ENCODE data around the gene ALAS1.

Gene ALAS1

DNA sequence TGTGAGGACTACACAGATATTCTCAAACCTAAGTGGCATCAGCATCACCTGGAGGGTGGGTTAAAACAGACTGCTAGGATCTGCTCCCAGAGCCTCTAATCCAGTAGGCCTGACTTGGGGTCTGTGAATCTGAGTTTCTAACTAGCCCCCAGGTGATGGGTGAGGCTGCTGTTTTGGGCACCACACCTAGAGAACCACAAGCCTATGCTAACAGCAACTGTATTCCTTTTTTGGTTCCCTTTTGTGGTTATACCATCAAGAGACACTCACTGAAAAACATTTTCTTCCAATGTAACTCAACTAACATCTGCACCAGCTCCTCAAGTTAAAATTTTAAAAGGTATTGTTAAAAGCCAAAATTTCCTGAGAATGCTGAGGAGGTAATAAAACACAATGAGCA lies 64.5 kb downstream of the ALAS1 start:
- no peak overlapping the region for H3K4me2 ChIP-seq (ENCODE audit: low read length)
- no peaks in the 10 kb centered on the region for H3K9me3 ChIP-seq (ENCODE audit: low read length)
- H3K27ac ChIP-seq (ENCODE audit: low read depth, low read length, poor library complexity, severe bottlenecking): no peak overlapping the region
- peaks cover 99% of the 10 kb centered on the region for H3K36me3 ChIP-seq (ENCODE audit: insufficient read depth, low read length)
- no peak overlapping the region for H2AFZ ChIP-seq (ENCODE audit: low read length)
- H3K79me2 ChIP-seq (ENCODE audit: insufficient read depth, low read length): no peaks in the 10 kb centered on the region
- no peak overlapping the region for H3K9ac ChIP-seq (ENCODE audit: low read length)
- H4K20me1 ChIP-seq (ENCODE audit: insufficient read depth, low read length): no peaks in the 10 kb centered on the region
- H3K4me1 ChIP-seq (ENCODE audit: insufficient read depth, low read length, severe bottlenecking): no peaks in the 10 kb centered on the region
- TF ChIP-seq EZH2 (IDR thresholded peaks at IDR 0.05; ENCODE audit: borderline replicate concordance, low read length): no peak
- TF ChIP-seq, protein P1, sequence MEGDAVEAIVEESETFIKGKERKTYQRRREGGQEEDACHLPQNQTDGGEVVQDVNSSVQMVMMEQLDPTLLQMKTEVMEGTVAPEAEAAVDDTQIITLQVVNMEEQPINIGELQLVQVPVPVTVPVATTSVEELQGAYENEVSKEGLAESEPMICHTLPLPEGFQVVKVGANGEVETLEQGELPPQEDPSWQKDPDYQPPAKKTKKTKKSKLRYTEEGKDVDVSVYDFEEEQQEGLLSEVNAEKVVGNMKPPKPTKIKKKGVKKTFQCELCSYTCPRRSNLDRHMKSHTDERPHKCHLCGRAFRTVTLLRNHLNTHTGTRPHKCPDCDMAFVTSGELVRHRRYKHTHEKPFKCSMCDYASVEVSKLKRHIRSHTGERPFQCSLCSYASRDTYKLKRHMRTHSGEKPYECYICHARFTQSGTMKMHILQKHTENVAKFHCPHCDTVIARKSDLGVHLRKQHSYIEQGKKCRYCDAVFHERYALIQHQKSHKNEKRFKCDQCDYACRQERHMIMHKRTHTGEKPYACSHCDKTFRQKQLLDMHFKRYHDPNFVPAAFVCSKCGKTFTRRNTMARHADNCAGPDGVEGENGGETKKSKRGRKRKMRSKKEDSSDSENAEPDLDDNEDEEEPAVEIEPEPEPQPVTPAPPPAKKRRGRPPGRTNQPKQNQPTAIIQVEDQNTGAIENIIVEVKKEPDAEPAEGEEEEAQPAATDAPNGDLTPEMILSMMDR (IDR thresholded peaks at IDR 0.05; ENCODE audit: low read length): no peak
- H3K4me3 ChIP-seq (ENCODE audit: low read depth, low read length, poor library complexity, severe bottlenecking): no peak overlapping the region
- no peaks in the 10 kb centered on the region for H3K9me2 ChIP-seq (ENCODE audit: low read depth, low read length)
- no peaks in the 10 kb centered on the region for H3K27me3 ChIP-seq (ENCODE audit: insufficient read depth, low read length)
- H3F3A ChIP-seq (ENCODE audit: insufficient read depth, low read length): no peaks in the 10 kb centered on the region
